NCI-H526 treated with DMSO at 0.1 percent for 48 hours (cell line): ENCODE data around the gene PALB2.
A peak's percentile ranks its signal among the peaks of the same experiment; 100 is the strongest.

Experiments used
- DNase-seq: peaks from one replicate; lab custom pipeline; 2025; lab: John Stamatoyannopoulos, UW

PALB2 gene

GRCh38 chr16:23581764-23582163 lies 59.3 kb downstream of the PALB2 start:
- DNase-seq: no peak

- DNase-seq: no peak
Observed at GRCh38 chr16:23580391-23580790, 60.7 kb downstream of the PALB2 start.

- no peak for DNase-seq
Observed at GRCh38 chr16:23579371-23579770, 61.7 kb downstream of the PALB2 start.

- no peak for DNase-seq
Observed at GRCh38 chr16:23578101-23578830, 62.8 kb downstream of the PALB2 start.

GRCh38 chr16:23577493-23577892 lies 63.6 kb downstream of the PALB2 start:
- DNase-seq: no peak

- no peak for DNase-seq
Observed at GRCh38 chr16:23575834-23576233, 65.3 kb downstream of the PALB2 start.

- DNase-seq: no peak
Observed at GRCh38 chr16:23573817-23574216, 67.3 kb downstream of the PALB2 start.

GRCh38 chr16:23572394-23572793 lies 68.7 kb downstream of the PALB2 start:
- DNase-seq: no peak

GRCh38 chr16:23571895-23572294 lies 69.2 kb downstream of the PALB2 start:
- DNase-seq: no peak

- no peak for DNase-seq
Observed at GRCh38 chr16:23570992-23571632, 70.0 kb downstream of the PALB2 start.

- no peak for DNase-seq
Observed at GRCh38 chr16:23567602-23568001, 73.5 kb downstream of the PALB2 start.

- DNase-seq: no peak
Observed at GRCh38 chr16:23566724-23567123, 74.4 kb downstream of the PALB2 start.

- DNase-seq: no peak
Observed at GRCh38 chr16:23564575-23565363, 76.3 kb downstream of the PALB2 start.

- DNase-seq: no peak
Observed at GRCh38 chr16:23563186-23563585, 77.9 kb downstream of the PALB2 start.

- DNase-seq: no peak
Observed at GRCh38 chr16:23562505-23562904, 78.6 kb downstream of the PALB2 start.

GRCh38 chr16:23561586-23561985 lies 79.5 kb downstream of the PALB2 start:
- no peak for DNase-seq

GRCh38 chr16:23557779-23558702 lies 83.1 kb downstream of the PALB2 start:
- DNase-seq: no peak

- DNase-seq: peak; percentile 99
Observed at GRCh38 chr16:23556881-23557778, 84.0 kb downstream of the PALB2 start, which contains the start of the genes EARS2 and UBFD1. Gene EARS2, minus strand, starts transcription at chr16:23557350. Its CDS starts 7 bp downstream, at chr16:23557343. Gene UBFD1, plus strand, starts transcription at chr16:23557727. Its CDS starts 16 bp downstream, at chr16:23557743.

- DNase-seq: no peak
Observed at GRCh38 chr16:23554536-23554935, 86.6 kb downstream of the PALB2 start.
